T-helper 2 cell (primary cell): Measurements from ENCODE around the gene HSFX3.
"Not testable (repeated sequence)": the region's sequence is repeated elsewhere in the genome, so short reads cannot be mapped to it uniquely, and the experiment has no call there.

Experiments used
- DNase-seq, 5 experiments: peaks; one replicate each; pipeline versions ENCODE4 v3.0.0 to v3.0.0-alpha.2; 2012 to 2022

HSFX3 gene

GRCh38 chrX:149541521-149542047 is 8.1 kb downstream of the HSFX3 start:
- no peak for DNase-seq

GRCh38 chrX:149540621-149541520 is 8.9 kb downstream of the HSFX3 start, which contains the start of gene EOLA1:
Gene EOLA1, plus strand, starts transcription at chrX:149541012. Its CDS starts 4,619 bp downstream, at chrX:149545631.
- peak; percentile 55 to 99 (median 86) for DNase-seq

GRCh38 chrX:149540131-149540620 is 9.5 kb downstream of the HSFX3 start:
- DNase-seq: peak; percentile 78 to 92 (median 81)

GRCh38 chrX:149539283-149540130 is 10.2 kb downstream of the HSFX3 start:
- peak; percentile 53 to 98 (median 84) for DNase-seq

GRCh38 chrX:149537474-149537873 is 12.2 kb downstream of the HSFX3 start:
- not testable (repeated sequence) for DNase-seq

DNA sequence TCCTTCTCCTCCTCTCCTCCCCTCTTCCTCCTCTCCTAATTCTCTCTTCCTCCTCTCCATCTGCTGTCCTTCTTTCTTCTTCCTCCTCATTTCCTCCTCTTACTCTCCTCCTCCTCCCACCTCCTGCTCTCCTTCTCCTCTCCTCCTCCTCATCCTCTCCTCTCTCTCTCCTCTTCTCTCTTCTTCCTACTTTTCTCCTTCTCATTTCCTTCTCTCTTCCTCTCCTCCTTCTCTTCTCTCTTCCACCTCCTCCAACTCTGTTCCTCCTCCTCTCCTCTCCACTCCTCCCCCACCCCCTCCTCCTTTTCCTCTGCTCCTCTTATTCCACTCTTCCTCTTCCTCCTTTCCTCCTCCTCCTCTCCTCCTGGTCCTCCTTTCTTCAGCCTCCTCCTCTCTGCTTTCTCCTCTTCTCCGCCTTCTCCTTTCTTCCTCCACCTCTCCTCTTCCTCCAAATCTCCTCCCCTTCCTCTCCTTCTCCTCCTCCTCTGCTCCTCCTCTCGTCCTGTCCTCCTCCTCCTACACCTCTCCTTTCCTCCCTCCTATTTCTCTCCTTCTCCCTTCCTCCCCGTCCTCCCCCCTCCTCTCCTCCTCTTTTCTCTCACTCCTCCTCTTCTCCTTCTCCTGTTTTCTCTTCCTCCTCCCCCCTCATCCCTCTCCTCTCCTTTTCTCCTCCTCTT is 14.7 kb downstream of the HSFX3 start:
- DNase-seq: not testable (repeated sequence)

- DNase-seq: not testable (repeated sequence)
Measured at GRCh38 chrX:149533999-149534398, 15.7 kb downstream of the HSFX3 start.

DNA sequence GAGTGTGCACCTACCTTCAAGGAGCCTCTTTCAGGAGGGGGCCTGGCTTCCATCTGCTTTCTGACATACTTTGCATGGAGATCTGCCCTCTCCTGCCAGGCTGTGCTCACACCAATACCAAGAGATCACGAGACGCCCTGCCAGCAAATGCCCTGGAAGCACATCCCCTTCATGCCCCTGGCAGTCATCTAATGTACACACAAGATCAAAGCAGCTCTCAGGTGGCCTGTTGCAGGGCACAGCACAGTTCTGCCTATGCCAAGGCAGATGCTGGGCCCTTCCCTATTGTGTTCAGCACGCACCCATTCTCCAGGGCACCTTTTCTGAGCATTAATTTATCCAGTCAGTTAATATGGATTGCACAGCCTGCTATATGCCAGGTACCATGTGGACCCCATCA is 16.9 kb downstream of the HSFX3 start:
- DNase-seq: not testable (repeated sequence)

GRCh38 chrX:149531599-149531998 is 18.1 kb downstream of the HSFX3 start:
- DNase-seq: no peak

- no peak for DNase-seq
Measured at GRCh38 chrX:149528381-149528780, 21.3 kb downstream of the HSFX3 start.

DNA sequence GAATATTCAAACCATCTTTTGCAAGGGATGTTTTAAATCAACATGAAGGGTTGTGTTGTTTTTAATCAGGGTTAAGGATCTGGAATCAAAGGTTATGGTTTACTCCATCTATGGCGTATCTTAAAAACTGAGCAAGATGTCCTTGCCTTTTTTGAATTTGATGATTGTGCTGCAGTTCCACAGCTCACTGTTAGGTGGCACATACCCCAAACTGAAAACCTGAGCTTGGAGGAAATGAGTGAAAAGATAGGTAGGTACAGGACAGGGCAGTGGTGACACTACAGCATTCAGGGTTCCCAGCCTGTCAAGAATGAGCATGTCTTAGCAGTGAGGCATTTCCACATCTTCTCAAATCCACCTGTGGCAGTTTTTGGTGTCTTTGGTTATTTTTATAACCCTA is 22.0 kb downstream of the HSFX3 start:
- DNase-seq: peak in 2 of 5 experiments; percentile 36 to 72

- DNase-seq: not testable (repeated sequence)
Measured at GRCh38 chrX:149526318-149527033, 23.2 kb downstream of the HSFX3 start.

GRCh38 chrX:149525903-149526302 is 23.8 kb downstream of the HSFX3 start:
- DNase-seq: peak in 2 of 5 experiments; percentile 65 to 76

DNA sequence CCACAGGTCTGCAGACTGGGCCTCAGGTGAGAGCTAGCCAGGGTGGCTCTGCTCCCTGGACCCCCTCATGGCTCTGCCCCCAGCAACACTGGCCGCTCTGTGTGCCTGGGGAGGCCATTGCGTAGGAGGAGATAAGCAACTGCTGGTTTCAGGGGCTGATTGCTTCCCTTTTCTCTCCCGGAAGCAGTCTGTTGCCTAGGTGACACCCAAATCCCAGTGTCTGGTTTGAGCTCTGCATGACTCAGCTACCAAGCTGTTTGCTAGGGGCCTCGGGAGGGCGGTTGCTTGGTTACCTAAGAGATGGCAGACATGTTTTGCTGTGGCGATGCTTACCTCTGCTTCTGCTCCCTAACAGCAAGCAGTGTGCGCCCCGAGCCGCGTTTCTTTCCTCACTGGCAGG is 24.3 kb downstream of the HSFX3 start:
- peak; percentile 20 to 85 (median 69) for DNase-seq

DNA sequence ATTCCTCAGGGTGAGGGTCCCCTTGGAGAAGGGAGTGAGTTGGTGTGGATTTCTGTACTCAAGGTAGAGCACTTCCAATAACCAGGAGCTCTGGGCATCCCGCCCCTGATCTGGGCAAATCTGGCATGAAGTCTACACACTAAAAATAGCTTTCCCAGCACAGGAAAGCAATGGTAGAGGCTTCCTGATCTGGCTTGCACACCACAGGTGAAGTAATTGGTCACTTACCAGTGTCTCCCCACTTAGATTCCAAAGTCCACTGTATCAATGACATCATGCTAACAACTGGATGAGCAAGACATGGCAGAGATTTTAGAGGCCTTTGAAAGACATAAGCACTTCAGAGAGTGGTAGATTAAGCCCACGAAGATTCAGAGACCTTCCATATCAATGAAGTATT is 26.8 kb downstream of the HSFX3 start:
- no peak for DNase-seq

DNA sequence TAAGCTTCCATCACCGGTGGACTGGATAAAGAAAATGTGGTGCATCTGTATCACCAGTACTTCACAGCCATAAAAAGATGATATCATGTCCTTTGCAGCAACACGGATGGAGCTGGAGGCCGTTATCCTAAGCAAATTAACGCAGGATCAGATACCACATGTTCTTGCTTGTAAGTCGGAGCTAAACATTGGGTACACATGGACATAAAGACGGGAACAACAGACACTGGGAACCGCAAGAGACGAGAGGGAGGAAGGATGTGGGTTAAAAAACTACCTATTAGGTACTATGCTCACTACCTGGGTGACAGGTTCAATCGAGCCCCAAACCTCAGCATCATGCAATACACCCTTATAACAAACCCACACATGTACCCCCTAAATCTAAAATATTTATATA is 28.3 kb downstream of the HSFX3 start:
- peak in 2 of 5 experiments; percentile 50 to 70 for DNase-seq

DNA sequence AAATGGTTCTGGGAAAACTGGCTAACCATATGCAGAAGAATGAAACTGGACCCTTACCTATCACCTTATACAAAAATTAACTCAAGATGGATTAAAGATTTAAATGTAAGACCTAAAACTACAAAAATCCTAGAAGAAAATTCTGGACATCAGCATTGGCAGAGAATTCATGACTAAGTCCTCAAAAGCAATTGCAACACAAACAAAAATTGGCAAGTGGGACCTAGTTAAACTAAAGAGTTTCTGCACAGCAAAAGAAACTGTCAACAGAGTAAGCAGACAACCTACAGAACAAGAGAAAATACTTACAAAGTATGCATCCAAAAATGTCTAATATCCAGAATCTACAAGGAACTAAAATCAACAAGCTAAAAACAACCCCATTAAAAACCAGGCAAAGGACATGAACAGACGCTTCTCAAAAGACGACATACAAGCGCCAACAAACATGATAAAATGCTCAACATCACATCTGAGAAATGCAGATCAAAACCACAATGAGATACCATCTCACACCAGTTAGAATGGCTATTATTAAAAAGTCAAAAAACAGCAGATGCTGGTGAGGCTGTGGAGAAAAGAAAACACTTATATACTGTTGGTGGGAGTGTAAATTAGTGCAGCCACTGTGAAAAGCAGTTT is 29.0 kb downstream of the HSFX3 start:
- DNase-seq: peak in 1 of 5 experiments; percentile 65

GRCh38 chrX:149518236-149518635 is 31.5 kb downstream of the HSFX3 start:
- no peak for DNase-seq

DNA sequence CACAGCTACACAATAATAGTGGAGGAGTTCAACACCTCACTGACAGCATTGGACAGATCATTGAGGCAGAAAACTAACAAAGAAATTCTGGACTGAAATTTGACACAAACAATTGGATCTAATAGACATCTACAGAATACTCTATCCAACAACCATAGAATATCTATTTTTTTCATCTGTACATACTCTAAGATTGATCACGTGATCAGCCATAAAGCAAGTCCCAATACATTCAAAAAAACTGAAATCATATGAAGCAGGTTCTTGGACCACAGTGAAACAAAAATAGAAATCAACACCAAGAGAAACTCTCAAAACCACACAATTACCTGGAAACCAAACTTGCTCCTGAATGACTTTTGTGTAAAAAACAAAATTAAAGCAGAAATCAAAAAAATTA is 32.4 kb downstream of the HSFX3 start:
- DNase-seq: no peak

DNA sequence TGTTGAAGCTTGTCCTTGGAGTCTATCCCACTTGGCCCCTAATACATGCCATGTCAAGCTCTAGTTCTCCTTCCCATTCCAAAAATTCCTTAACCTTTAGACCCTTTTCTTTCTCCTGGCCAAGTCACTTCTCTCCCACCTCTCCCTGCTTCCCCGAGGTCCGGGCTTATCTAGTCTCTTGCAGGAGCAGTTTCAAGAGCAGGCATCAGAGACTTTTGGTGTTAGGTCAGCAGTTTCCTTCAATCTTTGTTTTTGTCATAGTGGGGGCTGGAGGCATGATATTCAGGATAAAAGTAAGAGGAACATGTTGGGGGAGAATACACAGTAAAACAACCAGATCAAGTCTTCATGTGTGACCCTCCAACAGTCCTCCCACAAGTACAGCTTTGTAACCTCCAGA is 33.1 kb downstream of the HSFX3 start:
- DNase-seq: no peak
